CD4-positive, alpha-beta T cell treated with Interferon gamma for 1 hour (primary cell): ENCODE measurements around the gene CKAP2L.

Experiments
- DNase-seq: peaks from one replicate; pipeline ENCODE4 v3.0.0-alpha.2; 2020

The CKAP2L gene

GRCh38 chr2:112706170-112706664 is 58.2 kb downstream of the CKAP2L start:
- peak; percentile 38 for DNase-seq

- no peak for DNase-seq
Observed at GRCh38 chr2:112705575-112705974, 58.8 kb downstream of the CKAP2L start.

- no peak for DNase-seq
Observed at GRCh38 chr2:112703684-112704083, 60.7 kb downstream of the CKAP2L start.

- DNase-seq: peak; percentile 33
Observed at GRCh38 chr2:112701052-112701451, 63.4 kb downstream of the CKAP2L start.

GRCh38 chr2:112699984-112700667 is 64.3 kb downstream of the CKAP2L start:
- DNase-seq: no peak

- DNase-seq: no peak
Observed at GRCh38 chr2:112698834-112699515, 65.4 kb downstream of the CKAP2L start.

- no peak for DNase-seq
Observed at GRCh38 chr2:112694182-112694581, 70.2 kb downstream of the CKAP2L start.

- DNase-seq: no peak
Observed at GRCh38 chr2:112693596-112693995, 70.8 kb downstream of the CKAP2L start.

GRCh38 chr2:112692918-112693317 is 71.5 kb downstream of the CKAP2L start:
- DNase-seq: no peak

- peak; percentile 68 for DNase-seq
Observed at GRCh38 chr2:112692495-112692911, 71.9 kb downstream of the CKAP2L start.

- DNase-seq: no peak
Observed at GRCh38 chr2:112691881-112692281, 72.5 kb downstream of the CKAP2L start.

- DNase-seq: peak; percentile 70
Observed at GRCh38 chr2:112690853-112691401, 73.5 kb downstream of the CKAP2L start.

GRCh38 chr2:112688086-112688880 is 76.1 kb downstream of the CKAP2L start:
- DNase-seq: no peak

GRCh38 chr2:112687522-112687921 is 76.9 kb downstream of the CKAP2L start:
- no peak for DNase-seq
